Measurements from ENCODE around the gene MRGPRG. TPM values are rescaled to one million over a fixed set of nuclear protein-coding genes. Genes with fewer than 3 reads are reported as not detected.

Gene MRGPRG
- polyA plus RNA-seq, 2 of the 4 experiments (the other 2 are of a cell fraction), result not detected

DNA sequence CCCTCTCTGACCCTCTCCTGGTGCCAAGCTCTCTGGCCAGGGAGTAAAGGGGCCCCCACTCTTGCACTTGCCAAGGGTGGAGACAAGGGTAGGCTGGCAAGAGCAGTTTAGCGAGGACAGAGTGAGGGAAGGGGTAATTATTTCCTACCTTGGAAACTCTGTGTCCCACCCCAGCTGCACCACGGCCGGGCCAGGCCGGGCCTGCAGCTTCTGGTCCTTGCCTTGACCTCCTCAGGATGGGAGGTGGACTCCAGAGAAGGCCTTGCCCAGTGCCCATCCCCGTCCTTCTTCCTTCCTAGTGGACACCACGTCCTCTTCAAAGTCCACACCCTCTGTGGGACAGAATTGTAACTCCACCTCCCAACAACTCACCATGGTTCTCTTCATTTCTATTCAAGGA, 35.1 kb downstream of the MRGPRG start:
- TF ChIP-seq ZFP36 (IDR thresholded peaks at IDR 0.05; ENCODE audit: borderline replicate concordance, partially characterized antibody), result no peak
- no peak for TF ChIP-seq KDM5A (IDR thresholded peaks at IDR 0.05)
- TF ChIP-seq, protein P1, sequence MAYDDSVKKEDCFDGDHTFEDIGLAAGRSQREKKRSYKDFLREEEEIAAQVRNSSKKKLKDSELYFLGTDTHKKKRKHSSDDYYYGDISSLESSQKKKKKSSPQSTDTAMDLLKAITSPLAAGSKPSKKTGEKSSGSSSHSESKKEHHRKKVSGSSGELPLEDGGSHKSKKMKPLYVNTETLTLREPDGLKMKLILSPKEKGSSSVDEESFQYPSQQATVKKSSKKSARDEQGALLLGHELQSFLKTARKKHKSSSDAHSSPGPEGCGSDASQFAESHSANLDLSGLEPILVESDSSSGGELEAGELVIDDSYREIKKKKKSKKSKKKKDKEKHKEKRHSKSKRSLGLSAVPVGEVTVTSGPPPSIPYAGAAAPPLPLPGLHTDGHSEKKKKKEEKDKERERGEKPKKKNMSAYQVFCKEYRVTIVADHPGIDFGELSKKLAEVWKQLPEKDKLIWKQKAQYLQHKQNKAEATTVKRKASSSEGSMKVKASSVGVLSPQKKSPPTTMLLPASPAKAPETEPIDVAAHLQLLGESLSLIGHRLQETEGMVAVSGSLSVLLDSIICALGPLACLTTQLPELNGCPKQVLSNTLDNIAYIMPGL (CRISPR knock-in tag; IDR thresholded peaks at IDR 0.05; ENCODE audit: borderline replicate concordance), result no peak
- no peak for TF ChIP-seq RAD21 (conservative IDR thresholded peaks at IDR 0.05 in 1 of 2, IDR thresholded peaks at IDR 0.05 in 1 of 2)
- TF ChIP-seq NR3C1 (IDR thresholded peaks at IDR 0.05), result no peak
- TF ChIP-seq MYC (IDR thresholded peaks at IDR 0.05; ENCODE audit: borderline replicate concordance, low read length), result no peak
- no peak for TF ChIP-seq ZC3H11A (IDR thresholded peaks at IDR 0.05)
- no peak for TF ChIP-seq SMC3 (IDR thresholded peaks at IDR 0.05)
- no peak for TF ChIP-seq NFE2L2 (conservative IDR thresholded peaks at IDR 0.05; ENCODE audit: low read length)
- TF ChIP-seq KDM1A (IDR thresholded peaks at IDR 0.05; ENCODE audit: low read depth), result no peak
- TF ChIP-seq, protein P2, sequence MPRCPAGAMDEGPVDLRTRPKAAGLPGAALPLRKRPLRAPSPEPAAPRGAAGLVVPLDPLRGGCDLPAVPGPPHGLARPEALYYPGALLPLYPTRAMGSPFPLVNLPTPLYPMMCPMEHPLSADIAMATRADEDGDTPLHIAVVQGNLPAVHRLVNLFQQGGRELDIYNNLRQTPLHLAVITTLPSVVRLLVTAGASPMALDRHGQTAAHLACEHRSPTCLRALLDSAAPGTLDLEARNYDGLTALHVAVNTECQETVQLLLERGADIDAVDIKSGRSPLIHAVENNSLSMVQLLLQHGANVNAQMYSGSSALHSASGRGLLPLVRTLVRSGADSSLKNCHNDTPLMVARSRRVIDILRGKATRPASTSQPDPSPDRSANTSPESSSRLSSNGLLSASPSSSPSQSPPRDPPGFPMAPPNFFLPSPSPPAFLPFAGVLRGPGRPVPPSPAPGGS (IDR thresholded peaks at IDR 0.05), result no peak
- TF ChIP-seq, protein P3, sequence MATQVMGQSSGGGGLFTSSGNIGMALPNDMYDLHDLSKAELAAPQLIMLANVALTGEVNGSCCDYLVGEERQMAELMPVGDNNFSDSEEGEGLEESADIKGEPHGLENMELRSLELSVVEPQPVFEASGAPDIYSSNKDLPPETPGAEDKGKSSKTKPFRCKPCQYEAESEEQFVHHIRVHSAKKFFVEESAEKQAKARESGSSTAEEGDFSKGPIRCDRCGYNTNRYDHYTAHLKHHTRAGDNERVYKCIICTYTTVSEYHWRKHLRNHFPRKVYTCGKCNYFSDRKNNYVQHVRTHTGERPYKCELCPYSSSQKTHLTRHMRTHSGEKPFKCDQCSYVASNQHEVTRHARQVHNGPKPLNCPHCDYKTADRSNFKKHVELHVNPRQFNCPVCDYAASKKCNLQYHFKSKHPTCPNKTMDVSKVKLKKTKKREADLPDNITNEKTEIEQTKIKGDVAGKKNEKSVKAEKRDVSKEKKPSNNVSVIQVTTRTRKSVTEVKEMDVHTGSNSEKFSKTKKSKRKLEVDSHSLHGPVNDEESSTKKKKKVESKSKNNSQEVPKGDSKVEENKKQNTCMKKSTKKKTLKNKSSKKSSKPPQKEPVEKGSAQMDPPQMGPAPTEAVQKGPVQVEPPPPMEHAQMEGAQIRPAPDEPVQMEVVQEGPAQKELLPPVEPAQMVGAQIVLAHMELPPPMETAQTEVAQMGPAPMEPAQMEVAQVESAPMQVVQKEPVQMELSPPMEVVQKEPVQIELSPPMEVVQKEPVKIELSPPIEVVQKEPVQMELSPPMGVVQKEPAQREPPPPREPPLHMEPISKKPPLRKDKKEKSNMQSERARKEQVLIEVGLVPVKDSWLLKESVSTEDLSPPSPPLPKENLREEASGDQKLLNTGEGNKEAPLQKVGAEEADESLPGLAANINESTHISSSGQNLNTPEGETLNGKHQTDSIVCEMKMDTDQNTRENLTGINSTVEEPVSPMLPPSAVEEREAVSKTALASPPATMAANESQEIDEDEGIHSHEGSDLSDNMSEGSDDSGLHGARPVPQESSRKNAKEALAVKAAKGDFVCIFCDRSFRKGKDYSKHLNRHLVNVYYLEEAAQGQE (IDR thresholded peaks at IDR 0.05), result no peak
- TF ChIP-seq EP300 (IDR thresholded peaks at IDR 0.05), result no peak
- TF ChIP-seq, protein P4, sequence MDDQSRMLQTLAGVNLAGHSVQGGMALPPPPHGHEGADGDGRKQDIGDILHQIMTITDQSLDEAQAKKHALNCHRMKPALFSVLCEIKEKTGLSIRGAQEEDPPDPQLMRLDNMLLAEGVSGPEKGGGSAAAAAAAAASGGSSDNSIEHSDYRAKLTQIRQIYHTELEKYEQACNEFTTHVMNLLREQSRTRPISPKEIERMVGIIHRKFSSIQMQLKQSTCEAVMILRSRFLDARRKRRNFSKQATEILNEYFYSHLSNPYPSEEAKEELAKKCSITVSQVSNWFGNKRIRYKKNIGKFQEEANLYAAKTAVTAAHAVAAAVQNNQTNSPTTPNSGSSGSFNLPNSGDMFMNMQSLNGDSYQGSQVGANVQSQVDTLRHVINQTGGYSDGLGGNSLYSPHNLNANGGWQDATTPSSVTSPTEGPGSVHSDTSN (IDR thresholded peaks at IDR 0.05), result no peak
- TF ChIP-seq NPAS2 (CRISPR knock-in tag; IDR thresholded peaks at IDR 0.05; ENCODE audit: borderline replicate concordance), result no peak
- TF ChIP-seq FOSB (CRISPR knock-in tag; IDR thresholded peaks at IDR 0.05), result no peak
- no peak for TF ChIP-seq CEBPB (IDR thresholded peaks at IDR 0.05)
- TF ChIP-seq, protein P5, sequence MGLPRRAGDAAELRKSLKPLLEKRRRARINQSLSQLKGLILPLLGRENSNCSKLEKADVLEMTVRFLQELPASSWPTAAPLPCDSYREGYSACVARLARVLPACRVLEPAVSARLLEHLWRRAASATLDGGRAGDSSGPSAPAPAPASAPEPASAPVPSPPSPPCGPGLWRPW (IDR thresholded peaks at IDR 0.05), result no peak
- DNase-seq (ENCODE audit: low read depth in 1 of 2, low spot score in 1 of 2), result no peak
- Histone ChIP-seq H3K4me2 (no peak overlapping the region), H3K9me3 (no peaks in the 10 kb centered on the region; the same call in 2 of the 3 replicates), H3K4me3 (no peak overlapping the region), H3K27ac (no peak overlapping the region), H3K4me1 (no peaks in the 10 kb centered on the region)
- POLR2A ChIA-PET, result no interaction called here
- CTCF ChIA-PET, result interaction anchor here (1.9 kb wide), 1 partner anchor 146 kb away, joined by 4 read pairs; no protein-coding TSS in a partner anchor
- no peak for ATAC-seq
- FAIRE-seq, result no peak
- WGBS (ENCODE audit: missing lambda C conversion rate), result 68% methylated on average over 6 of the region's 6 CpGs

DNA sequence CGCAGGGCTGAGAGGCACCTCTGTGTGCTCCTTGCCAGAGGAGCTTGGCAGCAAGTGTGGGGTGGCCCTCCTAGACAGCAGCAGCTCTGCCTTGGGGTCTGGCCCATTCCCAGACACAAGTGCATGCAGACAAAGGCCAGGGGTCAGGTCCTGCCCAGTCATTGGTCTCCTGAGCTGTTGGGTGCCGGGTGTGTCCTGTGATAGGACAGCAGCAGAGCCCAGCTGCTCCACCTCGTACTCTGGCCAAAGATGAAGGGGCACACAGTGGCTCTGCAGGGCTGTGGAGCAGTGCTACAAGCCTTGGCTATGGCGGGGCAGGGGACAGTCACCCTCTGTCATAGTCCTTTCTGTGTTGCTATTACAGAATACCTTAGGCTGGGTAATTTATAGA, 36.2 kb downstream of the MRGPRG start:
- Histone ChIP-seq H3K4me3 (no peak overlapping the region), H3K27ac (no peak overlapping the region), H3K4me1 (no peaks in the 10 kb centered on the region), H3K4me2 (no peak overlapping the region), H3K9me3 (peaks cover 6% of the 10 kb centered on the region; the same call in 2 of the 3 replicates)
- ATAC-seq, result no peak
- TF ChIP-seq RCOR1 (IDR thresholded peaks at IDR 0.05; ENCODE audit: low read depth, low read length), result no peak
- TF ChIP-seq ZSCAN20 (CRISPR knock-in tag; IDR thresholded peaks at IDR 0.05), result no peak
- TF ChIP-seq EHMT2 (IDR thresholded peaks at IDR 0.05; ENCODE audit: low read depth), result no peak
- TF ChIP-seq, protein P3 (IDR thresholded peaks at IDR 0.05), result no peak
- no peak for TF ChIP-seq SREBF2 (IDR thresholded peaks at IDR 0.05)
- TF ChIP-seq, protein P6, sequence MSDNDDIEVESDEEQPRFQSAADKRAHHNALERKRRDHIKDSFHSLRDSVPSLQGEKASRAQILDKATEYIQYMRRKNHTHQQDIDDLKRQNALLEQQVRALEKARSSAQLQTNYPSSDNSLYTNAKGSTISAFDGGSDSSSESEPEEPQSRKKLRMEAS (IDR thresholded peaks at IDR 0.05), result no peak
- no peak for TF ChIP-seq CHD2 (IDR thresholded peaks at IDR 0.05; ENCODE audit: low read length, partially characterized antibody)
- no peak for TF ChIP-seq EP300 (IDR thresholded peaks at IDR 0.05)
- TF ChIP-seq CHD4 (IDR thresholded peaks at IDR 0.05; ENCODE audit: borderline replicate concordance), result no peak
- no peak for TF ChIP-seq HDAC2 (IDR thresholded peaks at IDR 0.05)
- DNase-seq (ENCODE audit: low read depth in 1 of 2, low spot score in 1 of 2), result no peak
- FAIRE-seq, result no peak
- ChIA-PET POLR2A (no interaction called here), CTCF (interaction anchor here (0.6 to 1.9 kb wide), 3 partner anchors 15 to 145 kb away, joined by 3 to 4 read pairs (median 3); no protein-coding TSS in a partner anchor)
- 49% methylated on average over 3 of the region's 4 CpGs for WGBS (ENCODE audit: missing lambda C conversion rate)
